GM19452 (cell line): ENCODE measurements around the gene SLC2A14.
"Not testable (repeated sequence)": the region's sequence is repeated elsewhere in the genome, so short reads cannot be mapped to it uniquely, and the experiment has no call there.

Experiments
- ATAC-seq: cut with Tn5 transposase; IDR thresholded peaks from one replicate; pipeline ENCODE4 v1.9.1; 2021; ENCODE audit not compliant: unreplicated experiment

The SLC2A14 gene

GRCh38 chr12:7835116-7835515, 37.6 kb downstream of the SLC2A14 start:
- no peak for ATAC-seq

GRCh38 chr12:7834701-7835100, 38.0 kb downstream of the SLC2A14 start:
- ATAC-seq, result no peak

GRCh38 chr12:7833831-7834230, 38.9 kb downstream of the SLC2A14 start:
- ATAC-seq, result no peak

GRCh38 chr12:7833201-7833600, 39.5 kb downstream of the SLC2A14 start:
- ATAC-seq, result not testable (repeated sequence)

GRCh38 chr12:7832059-7832696, 40.5 kb downstream of the SLC2A14 start:
- no peak for ATAC-seq

GRCh38 chr12:7829737-7830136, 43.0 kb downstream of the SLC2A14 start:
- not testable (repeated sequence) for ATAC-seq

- not testable (repeated sequence) for ATAC-seq
These were observed 47.0 kb downstream of the SLC2A14 start for GRCh38 chr12:7825754-7826153.

GRCh38 chr12:7806863-7807487, 65.7 kb downstream of the SLC2A14 start:
- ATAC-seq, result no peak

- ATAC-seq, result not testable (repeated sequence)
These were observed 66.4 kb downstream of the SLC2A14 start for GRCh38 chr12:7806319-7806718.

GRCh38 chr12:7801460-7801859, 71.3 kb downstream of the SLC2A14 start:
- no peak for ATAC-seq

GRCh38 chr12:7798750-7799308, 73.9 kb downstream of the SLC2A14 start:
- ATAC-seq, result not testable (repeated sequence)

- ATAC-seq, result no peak
These were observed 74.9 kb downstream of the SLC2A14 start for GRCh38 chr12:7797698-7798398.

GRCh38 chr12:7797269-7797668, 75.4 kb downstream of the SLC2A14 start:
- ATAC-seq, result not testable (repeated sequence)

- ATAC-seq, result no peak
These were observed 79.5 kb downstream of the SLC2A14 start for GRCh38 chr12:7793211-7793610.

- ATAC-seq, result not testable (repeated sequence)
These were observed 83.7 kb downstream of the SLC2A14 start, which contains the start of gene NANOG for GRCh38 chr12:7788884-7789528. Gene NANOG, plus strand, starts transcription at chr12:7789402. Its CDS starts 213 bp downstream, at chr12:7789615.

- no peak for ATAC-seq
These were observed 84.4 kb downstream of the SLC2A14 start for GRCh38 chr12:7788294-7788660.

GRCh38 chr12:7787574-7788293, 85.0 kb downstream of the SLC2A14 start:
- no peak for ATAC-seq

GRCh38 chr12:7784701-7785100, 88.0 kb downstream of the SLC2A14 start:
- ATAC-seq, result no peak

GRCh38 chr12:7783433-7783832, 89.3 kb downstream of the SLC2A14 start:
- ATAC-seq, result not testable (repeated sequence)

- no peak for ATAC-seq
These were observed 90.7 kb downstream of the SLC2A14 start for GRCh38 chr12:7782055-7782454.

- ATAC-seq, result no peak
These were observed 91.4 kb downstream of the SLC2A14 start for GRCh38 chr12:7781274-7781673.
